HG03045 (cell line): ENCODE measurements around the gene MAFG.

ENCODE experiments used
- ATAC-seq: cut with Tn5 transposase; IDR thresholded peaks from one replicate; pipeline ENCODE4 v1.9.1; 2021; ENCODE audit warnings: mild to moderate bottlenecking, moderate library complexity; ENCODE audit not compliant: unreplicated experiment

Gene MAFG

GRCh38 chr17:81899514-81900166 is 27.9 kb downstream of the MAFG start:
- no peak for ATAC-seq

- no peak for ATAC-seq
Measured at GRCh38 chr17:81898885-81899284, 28.6 kb downstream of the MAFG start.

- ATAC-seq = no peak
Measured at GRCh38 chr17:81898029-81898866, 29.3 kb downstream of the MAFG start.

GRCh38 chr17:81895400-81895799 is 32.1 kb downstream of the MAFG start:
- ATAC-seq = no peak

- ATAC-seq = peak; percentile 29
Measured at GRCh38 chr17:81891303-81891552, 36.3 kb downstream of the MAFG start.

- no peak for ATAC-seq
Measured at GRCh38 chr17:81890447-81891302, 36.9 kb downstream of the MAFG start.

- ATAC-seq = no peak
Measured at GRCh38 chr17:81889602-81890001, 37.9 kb downstream of the MAFG start.

- ATAC-seq = no peak
Measured at GRCh38 chr17:81888988-81889595, 38.4 kb downstream of the MAFG start.

- ATAC-seq = no peak
Measured at GRCh38 chr17:81888105-81888987, 39.2 kb downstream of the MAFG start.

GRCh38 chr17:81885869-81886548 is 41.5 kb downstream of the MAFG start:
- ATAC-seq = no peak

- no peak for ATAC-seq
Measured at GRCh38 chr17:81885454-81885853, 42.1 kb downstream of the MAFG start.

GRCh38 chr17:81884968-81885367 is 42.6 kb downstream of the MAFG start:
- no peak for ATAC-seq

- no peak for ATAC-seq
Measured at GRCh38 chr17:81884520-81884919, 43.0 kb downstream of the MAFG start.

GRCh38 chr17:81879121-81879520 is 48.4 kb downstream of the MAFG start:
- no peak for ATAC-seq

GRCh38 chr17:81878294-81878693 is 49.2 kb downstream of the MAFG start:
- ATAC-seq = no peak

- no peak for ATAC-seq
Measured at GRCh38 chr17:81877569-81877968, 50.0 kb downstream of the MAFG start.

- peak; percentile 25 for ATAC-seq
Measured at GRCh38 chr17:81871387-81872230, 55.9 kb downstream of the MAFG start.

- ATAC-seq = peak; percentile 44
Measured at GRCh38 chr17:81870981-81871386, 56.6 kb downstream of the MAFG start, which contains the start of gene ARHGDIA. Gene ARHGDIA (minus strand): TSS chr17:81871337. CDS start chr17:81869930, 1,407 bp downstream.
